Tibial artery (tissue), 4 donors: ENCODE results near the gene PTPRA.

ENCODE experiments used
- DNase-seq, 2 donors: peaks; one replicate each; pipeline ENCODE4 v3.0.0-alpha.2; 2019
- H3K27ac ChIP-seq, 2 donors: fragments of 200-600 bp; sonication (generic) in 1 of 2; 1 replicate in 1 of 2; 2 replicates in 1 of 2; pipeline ENCODE4 v1.5.1; 2018 to 2019; ENCODE audit warnings: mild to moderate bottlenecking in 1 of 2
- H3K27me3 ChIP-seq, 2 donors: fragments of 200-600 bp; sonication (generic) in 1 of 2; one replicate each; pipeline versions ENCODE4 v1.5.1 to v1.6.0; 2016 to 2019
- H3K36me3 ChIP-seq, 3 donors: fragments of 200-600 bp; sonication (generic) in 2 of 3; one replicate each; pipeline ENCODE4 v1.5.1; 2016 to 2019; ENCODE audit warnings: mild to moderate bottlenecking in 2 of 3
- H3K4me1 ChIP-seq, 4 donors: fragments of 200-600 bp; sonication (generic) in 2 of 4; 1 replicate in 3 of 4; 2 replicates in 1 of 4; pipeline ENCODE4 v1.5.1; 2016 to 2019
- H3K4me3 ChIP-seq, 2 donors: fragments of 200-600 bp; sonication (generic) in 1 of 2; 1 replicate in 1 of 2; 2 replicates in 1 of 2; pipeline ENCODE4 v1.5.1; 2018 to 2019; ENCODE audit warnings: mild to moderate bottlenecking in 2 of 2
- H3K9me3 ChIP-seq, 3 donors: fragments of 200-600 bp; sonication (generic) in 1 of 3; one replicate each; pipeline ENCODE4 v1.5.1; 2016 to 2019
- CTCF ChIP-seq, 2 experiments: fragments of 200-600 bp in 1 of 2; fragments of 450-650 bp in 1 of 2; IDR thresholded peaks; one replicate each; pipeline ENCODE4 v1.5.1; 2017 to 2019; ENCODE audit warnings: antibody characterized with exemption in 2 of 2, mild to moderate bottlenecking in 1 of 2, moderate library complexity in 1 of 2
- intact Hi-C: fragments of 100-400 bp; cut with DNase I; formaldehyde crosslinking; loops from one replicate; pipeline ENCODE4 v1.15.0; 2023; ENCODE audit warnings: low total_unique reads

PTPRA gene

GRCh38 chr20:2859330-2860121 lies 13.8 kb upstream of the PTPRA start:
- intact Hi-C loops: no loop called here
- DNase-seq: no peak
- Histone ChIP-seq H3K9me3 (no peaks in the 10 kb centered on the region), H3K4me3 (no peak overlapping the region), H3K36me3 (peaks cover 39 to 43% (median 43%) of the 10 kb centered on the region in 3 donors), H3K27ac (no peak overlapping the region), H3K27me3 (no peaks in the 10 kb centered on the region), H3K4me1 (no peaks in the 10 kb centered on the region)
- no peak for TF ChIP-seq CTCF (IDR thresholded peaks at IDR 0.05)

- H3K4me1 ChIP-seq: no peaks in the 10 kb centered on the region
- H3K9me3 ChIP-seq: no peaks in the 10 kb centered on the region
- DNase-seq: no peak
- intact Hi-C loops: no loop called here
- H3K4me3 ChIP-seq: no peak overlapping the region
- peaks cover 59 to 70% (median 59%) of the 10 kb centered on the region in 3 donors for H3K36me3 ChIP-seq
- H3K27me3 ChIP-seq: no peaks in the 10 kb centered on the region
- no peak overlapping the region for H3K27ac ChIP-seq
- TF ChIP-seq CTCF (IDR thresholded peaks at IDR 0.05): no peak
Measured at GRCh38 chr20:2864626-2865025, 8.7 kb upstream of the PTPRA start.

- Histone ChIP-seq H3K4me3 (no peak overlapping the region), H3K36me3 (peaks cover 59 to 70% (median 59%) of the 10 kb centered on the region in 3 donors), H3K27me3 (no peaks in the 10 kb centered on the region), H3K4me1 (no peaks in the 10 kb centered on the region), H3K9me3 (no peaks in the 10 kb centered on the region), H3K27ac (no peak overlapping the region)
- intact Hi-C loops: no loop called here
- no peak for TF ChIP-seq CTCF (IDR thresholded peaks at IDR 0.05)
- no peak for DNase-seq
Measured at GRCh38 chr20:2865101-2865500, 8.2 kb upstream of the PTPRA start.

- Histone ChIP-seq H3K9me3 (no peaks in the 10 kb centered on the region), H3K4me1 (peaks cover 0 to under 1% (median under 1%) of the 10 kb centered on the region in 4 donors), H3K4me3 (no peak overlapping the region), H3K27me3 (peaks cover 0 to 2% of the 10 kb centered on the region in 2 donors), H3K36me3 (peaks cover 55 to 66% (median 59%) of the 10 kb centered on the region in 3 donors), H3K27ac (no peak overlapping the region)
- DNase-seq: no peak
- intact Hi-C loops: no loop called here
- TF ChIP-seq CTCF (IDR thresholded peaks at IDR 0.05): no peak
Measured at GRCh38 chr20:2865630-2866029, 7.7 kb upstream of the PTPRA start.

GRCh38 chr20:2866236-2866635 lies 7.0 kb upstream of the PTPRA start:
- peaks cover 49 to 60% (median 53%) of the 10 kb centered on the region in 3 donors for H3K36me3 ChIP-seq
- H3K27ac ChIP-seq: no peak overlapping the region
- H3K27me3 ChIP-seq: peaks cover 0 to 4% of the 10 kb centered on the region in 2 donors
- no peak overlapping the region for H3K4me3 ChIP-seq
- H3K9me3 ChIP-seq: no peaks in the 10 kb centered on the region
- intact Hi-C loops: no loop called here
- H3K4me1 ChIP-seq: peaks cover 0 to 6% (median 5%) of the 10 kb centered on the region in 4 donors
- TF ChIP-seq CTCF (IDR thresholded peaks at IDR 0.05): no peak
- DNase-seq: no peak
